Stimulated activated CD8-positive, alpha-beta memory T cell treated with anti-CD3 and anti-CD28 coated beads, Interleukin-15, amount 100 ng/mL, for 48 hours (primary cell): ENCODE data around the gene PLEKHN1.
"Not testable (repeated sequence)": the region's sequence is repeated elsewhere in the genome, so short reads cannot be mapped to it uniquely, and the experiment has no call there.

Experiments used
- DNase-seq, 2 donors: peaks; one replicate each; pipeline ENCODE4 v3.0.0-alpha.2; 2020; ENCODE audit warnings: low read depth in 2 of 2

PLEKHN1 gene

DNA sequence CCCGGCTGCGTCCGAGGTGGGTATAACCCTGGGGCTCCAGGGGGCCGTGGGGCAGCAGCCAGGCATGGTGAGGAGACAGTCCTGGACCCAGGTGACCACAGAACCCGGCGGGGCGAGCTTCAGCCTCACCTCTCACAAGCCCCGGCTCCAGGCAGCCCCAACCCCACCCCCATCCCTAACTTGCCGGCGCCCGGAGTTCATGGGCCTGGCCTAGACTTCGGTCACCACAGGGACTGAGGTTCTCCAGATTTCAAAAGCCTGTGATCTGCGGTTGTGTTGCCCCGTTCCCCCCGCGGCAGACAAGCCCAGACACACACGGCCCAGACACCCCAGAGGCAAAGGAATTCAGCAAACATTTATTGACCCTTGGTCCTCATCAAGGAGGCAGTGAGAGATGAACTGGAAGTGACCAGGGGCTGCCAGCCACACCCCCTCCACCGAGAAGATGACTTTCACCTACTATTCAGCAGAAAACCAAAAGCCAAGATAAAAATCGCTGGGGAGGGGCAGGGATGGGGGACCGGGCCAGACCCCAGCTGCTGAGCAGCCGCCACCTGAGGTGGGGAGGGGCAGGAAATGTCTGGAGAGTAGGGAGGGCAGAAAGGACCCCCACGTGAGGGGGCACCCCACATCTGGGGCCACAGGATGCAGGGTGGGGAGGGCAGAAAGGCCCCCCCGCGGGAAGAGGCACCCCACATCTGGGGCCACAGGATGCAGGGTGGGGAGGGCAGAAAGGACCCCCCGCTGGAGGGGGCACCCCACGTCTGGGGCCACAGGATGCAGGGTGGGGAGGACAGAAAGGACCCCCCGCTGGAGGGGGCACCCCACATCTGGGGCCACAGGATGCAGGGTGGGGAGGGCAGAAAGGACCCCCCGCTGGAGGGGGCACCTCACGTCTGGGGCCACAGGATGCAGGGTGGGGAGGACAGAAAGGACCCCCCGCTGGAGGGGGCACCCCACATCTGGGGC, 29.7 kb downstream of the PLEKHN1 start:
- DNase-seq: no peak

DNA sequence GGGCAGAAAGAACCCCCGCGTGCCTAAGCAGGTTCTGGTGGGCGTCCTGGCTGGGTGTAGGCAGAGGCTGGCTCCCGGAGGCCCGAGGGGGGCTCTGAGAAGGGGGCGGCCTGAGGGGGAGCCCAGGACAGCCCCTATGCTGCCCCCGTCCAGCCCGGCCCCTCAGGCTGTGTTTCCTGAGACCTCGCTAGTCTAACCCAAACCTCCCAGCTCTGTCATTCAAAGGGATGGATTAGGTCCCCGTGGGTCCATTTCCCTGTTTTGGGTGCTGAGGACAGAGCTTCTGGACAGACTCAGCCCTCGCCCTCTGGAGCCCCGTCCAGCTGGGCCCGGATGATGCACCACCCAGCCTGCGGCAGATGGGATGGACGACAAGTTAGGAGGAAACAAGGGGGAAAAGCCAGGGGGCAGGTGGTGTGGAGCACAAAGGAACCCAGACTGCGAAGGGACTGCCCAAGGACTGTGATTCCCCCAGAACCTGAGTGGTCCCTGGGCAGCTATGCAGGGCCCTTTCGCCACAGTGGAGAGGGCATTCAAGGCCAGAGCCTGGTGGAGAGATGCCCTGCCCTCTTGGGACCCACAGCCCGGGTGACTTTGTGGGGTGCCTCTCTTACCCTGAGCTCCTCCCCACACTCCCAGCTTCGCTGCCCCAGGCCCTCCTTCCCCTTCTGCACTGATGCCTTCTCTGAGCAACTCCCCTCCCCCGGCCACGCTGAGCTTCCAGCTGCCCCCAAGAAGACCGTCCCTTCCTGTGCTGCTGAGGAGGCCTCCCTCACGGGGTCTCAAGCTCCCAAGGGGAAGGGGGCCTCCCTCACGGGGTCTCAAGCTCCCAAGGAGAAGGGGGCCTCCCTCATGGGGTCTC, 30.8 kb downstream of the PLEKHN1 start:
- DNase-seq: no peak

DNA sequence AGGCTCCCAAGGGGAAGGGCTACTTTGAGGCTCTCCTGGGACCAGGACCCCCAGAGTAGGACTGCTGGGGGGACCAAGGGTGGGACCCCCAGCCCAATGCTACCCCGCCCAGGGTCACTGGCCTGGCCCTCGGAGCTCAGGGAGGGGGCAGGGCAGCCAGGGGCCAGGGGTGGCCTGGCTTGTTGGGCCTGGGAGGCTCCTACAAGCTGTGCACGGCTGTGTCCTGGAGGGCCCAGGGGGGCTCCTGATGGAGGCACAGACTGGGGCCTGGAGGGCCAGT, 31.4 kb downstream of the PLEKHN1 start:
- no peak for DNase-seq

DNA sequence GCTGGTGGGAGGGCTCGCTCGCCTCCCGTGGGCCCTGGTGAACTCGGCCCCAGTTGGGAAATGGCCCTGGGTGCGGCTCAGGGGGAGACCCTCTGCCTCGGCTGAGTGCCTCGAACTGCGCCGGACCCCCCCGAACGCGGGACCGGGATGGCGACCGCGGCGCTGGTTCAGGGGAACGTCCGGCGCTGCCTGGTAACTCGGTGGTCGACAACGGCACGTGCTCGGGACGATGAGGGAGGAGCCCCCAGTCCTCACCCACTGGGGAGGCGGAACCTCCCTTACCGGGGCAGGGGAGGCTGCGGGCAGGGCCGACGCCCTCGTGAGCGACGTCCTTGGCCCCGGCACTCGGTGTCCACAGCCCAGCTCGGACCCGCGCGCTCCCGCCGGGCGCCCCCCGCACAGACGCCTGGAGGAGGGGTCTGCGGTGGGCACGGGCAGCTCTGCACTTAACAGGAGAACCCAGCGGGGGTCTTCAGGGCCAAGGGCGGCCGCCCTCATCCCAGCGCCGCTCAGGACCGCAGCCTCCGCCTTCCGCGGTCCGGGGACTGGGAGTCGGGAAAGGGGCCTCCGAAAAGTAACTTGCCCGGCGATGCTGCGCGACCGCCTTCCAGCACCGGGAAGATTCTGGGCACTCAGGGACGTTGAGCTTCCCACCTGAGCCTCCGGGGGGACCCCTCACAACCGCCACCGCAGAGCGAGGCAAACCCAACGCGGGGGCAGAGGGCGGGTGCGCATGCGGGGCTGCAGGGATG, 31.9 kb downstream of the PLEKHN1 start:
- no peak for DNase-seq

DNA sequence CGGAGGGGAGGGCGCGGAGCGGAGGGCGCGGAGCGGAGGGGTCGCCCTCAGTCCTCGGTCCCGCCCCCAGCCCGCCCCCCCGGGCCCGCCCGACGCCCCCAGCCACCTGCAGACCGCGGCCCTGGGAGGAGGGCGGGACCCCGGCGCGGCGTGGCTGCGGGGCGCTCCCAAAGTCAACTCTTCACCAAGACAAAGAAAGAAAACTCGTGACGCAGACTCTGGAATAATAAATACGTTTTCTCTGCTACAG, 32.4 kb downstream of the PLEKHN1 start:
- DNase-seq: no peak

DNA sequence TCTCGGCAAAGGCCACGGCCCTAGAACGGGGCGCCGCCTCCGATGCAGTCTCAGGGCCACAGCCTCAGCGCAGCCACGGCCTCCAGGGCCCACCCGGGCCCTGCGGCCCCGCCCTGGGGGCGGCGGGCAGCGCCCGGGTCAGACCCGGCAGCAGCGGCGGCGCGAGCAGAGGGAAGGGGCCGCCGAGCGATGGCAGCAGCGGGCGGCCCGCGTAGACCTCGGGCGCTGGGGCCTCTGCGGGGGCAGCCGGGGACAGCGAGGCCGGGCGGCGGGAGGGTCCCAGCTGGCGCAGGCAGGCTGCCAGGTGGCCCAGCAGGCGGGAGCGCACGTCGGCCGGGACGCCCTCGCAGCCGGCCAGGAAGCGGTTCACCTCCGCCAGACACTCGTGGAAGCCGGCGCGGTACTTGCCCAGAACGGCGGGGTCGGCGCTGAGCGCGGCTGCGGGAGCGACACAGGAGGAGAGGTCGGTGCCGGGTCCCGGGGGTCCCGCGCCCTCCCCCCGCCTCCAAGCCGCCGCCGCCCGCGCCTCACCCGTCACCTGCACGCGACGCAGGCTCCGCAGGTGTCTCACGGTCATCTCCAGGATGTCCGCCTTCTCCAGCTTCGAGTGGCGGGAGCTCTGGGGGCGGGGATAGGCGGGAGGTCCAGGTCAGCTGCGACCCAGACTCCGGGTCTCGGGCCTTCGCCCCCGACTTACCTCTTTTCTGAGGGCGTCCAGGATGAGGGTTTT, 32.9 kb downstream of the PLEKHN1 start:
- DNase-seq: no peak

DNA sequence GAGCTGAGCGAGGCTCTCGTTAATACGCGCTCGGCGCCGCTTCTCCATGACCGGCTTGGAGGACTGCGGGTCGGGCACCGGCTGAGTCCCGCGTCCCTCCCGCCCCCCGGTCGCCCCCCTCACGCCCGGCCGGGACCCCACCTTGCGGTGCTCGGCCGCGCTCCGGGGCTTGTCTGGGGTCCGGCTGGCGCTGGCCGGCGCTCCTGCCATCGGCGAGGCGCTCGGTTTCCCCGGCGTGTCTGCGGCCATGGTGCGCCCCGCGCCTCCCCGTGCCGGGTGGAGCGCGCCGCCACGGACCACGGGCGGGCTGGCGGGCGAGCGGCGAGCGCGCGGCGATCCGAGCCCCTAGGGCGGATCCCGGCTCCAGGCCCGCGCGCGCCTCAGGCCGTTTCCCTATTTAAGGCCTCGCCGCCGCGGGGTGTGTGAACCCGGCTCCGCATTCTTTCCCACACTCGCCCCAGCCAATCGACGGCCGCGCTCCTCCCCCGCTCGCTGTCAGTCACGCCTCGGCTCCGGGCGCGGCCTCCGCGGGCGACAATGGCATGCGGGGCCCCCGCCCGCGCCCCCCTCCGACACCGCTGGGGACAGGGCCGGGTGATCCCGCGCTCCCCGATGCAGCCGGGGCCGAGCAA, 33.6 kb downstream of the PLEKHN1 start, which contains the start of gene HES4:
TSS of gene HES4 (minus strand) at position 373 of the 632 bp plus-strand sequence. CDS start at position 249, 124 bp downstream.
- no peak for DNase-seq

DNA sequence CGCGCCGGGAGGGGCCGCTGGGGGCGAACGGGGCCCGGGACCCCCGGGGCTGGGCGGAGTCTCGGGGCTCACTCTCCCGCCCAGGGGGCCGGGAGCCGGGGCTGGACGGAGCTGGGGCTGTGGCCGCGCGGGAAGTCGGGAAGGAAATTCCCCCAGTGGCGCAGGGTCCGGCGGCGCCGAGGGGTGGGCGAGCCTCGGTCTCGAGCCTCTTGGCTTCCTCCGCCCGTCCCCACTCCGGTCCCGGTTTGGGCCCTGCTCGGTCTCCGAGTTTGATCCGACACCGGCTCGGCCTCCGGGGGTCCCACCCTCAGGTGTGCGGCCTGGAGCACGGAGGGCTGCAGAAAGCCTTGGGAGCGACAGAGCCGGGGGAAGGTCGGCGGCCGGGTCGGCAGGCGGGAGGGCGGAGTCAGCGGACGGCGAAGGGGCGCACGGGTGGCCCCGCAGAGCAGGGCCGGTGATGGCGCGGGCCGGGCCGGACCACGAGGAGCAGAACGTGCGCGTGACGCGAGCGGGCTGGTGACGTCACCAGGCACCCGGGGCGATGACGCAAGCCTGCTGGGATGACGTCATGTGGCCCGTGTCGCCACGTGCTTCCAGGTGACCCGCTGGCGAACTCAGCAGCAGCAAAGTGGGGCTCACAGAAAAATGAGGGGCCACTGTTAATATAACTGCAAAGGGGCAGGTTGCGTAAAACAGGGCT, 34.2 kb downstream of the PLEKHN1 start:
- peak; percentile 45 to 49 for DNase-seq

DNA sequence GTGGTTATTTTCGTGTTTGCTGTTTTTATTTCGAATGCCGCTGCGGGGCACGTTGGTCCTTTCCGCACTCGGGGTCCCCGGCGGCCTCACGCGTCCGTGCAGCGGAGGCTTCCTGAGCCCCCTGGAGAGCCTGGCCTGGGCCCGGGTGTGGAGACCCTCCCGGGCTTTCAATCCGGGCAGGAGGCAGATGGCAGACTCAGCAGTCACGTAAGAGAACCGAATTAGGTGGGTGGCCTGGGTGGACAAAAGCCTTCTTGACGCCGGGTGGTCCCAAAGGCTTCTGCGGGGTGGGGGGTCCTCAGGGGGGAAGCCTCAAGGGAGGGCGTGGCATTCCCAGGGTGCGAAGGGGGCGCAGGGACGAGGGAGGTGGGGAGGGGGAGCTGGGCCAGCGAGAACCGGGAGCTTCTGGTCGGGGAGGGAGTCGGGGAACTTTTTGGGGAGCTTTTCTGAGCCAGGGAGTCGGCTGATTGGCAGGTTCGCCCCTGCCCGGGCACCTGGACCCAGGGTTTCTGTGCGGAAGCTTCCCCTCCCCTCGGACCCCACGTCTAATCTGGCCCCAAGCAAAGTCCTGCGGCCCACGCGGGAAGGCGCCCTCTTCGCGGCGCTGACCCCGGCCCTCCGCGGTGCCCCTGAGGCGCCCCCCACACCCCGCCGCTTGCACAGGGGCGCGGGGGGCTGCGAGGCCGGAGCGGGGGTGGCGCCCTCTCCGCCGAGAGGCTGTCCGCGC, 34.9 kb downstream of the PLEKHN1 start:
- DNase-seq: no peak

DNA sequence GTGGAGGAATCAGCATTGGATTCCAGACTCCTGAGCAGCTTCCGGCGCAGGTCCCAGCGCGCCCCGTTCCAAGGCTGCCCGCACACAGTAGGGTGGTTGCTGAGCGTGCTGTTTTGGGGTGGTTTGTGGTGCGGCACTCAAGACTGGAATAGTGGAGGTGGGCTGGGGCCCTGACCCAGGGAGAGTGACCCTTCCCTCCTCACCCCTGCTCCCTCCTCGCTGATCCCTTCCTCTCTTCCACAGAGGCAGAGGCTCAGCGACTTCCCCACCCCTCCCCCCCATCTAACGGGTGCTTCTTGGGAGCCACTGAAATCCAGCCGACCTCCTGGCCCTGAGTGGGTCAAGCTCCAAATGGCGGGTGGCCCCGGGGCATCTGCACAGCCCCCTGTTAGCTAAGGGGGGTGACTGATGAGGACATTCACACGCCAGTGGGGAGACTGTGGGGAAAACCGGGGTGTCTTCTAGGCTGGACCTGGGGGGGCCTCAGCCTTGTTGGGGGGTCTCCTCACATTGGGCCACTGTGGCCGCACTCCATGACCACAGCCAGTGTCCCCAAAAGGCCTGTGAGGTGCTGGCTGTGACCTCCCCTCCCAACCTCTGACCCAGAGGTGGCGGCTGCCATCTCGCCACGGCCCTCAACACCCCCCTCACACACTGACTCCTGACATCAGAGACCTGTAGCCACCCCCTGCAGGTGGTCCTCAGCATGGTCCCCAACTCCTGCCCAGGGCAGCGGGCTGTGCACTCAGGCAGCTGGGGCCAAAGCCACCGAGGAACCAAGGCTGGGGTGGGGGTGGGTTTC, 37.5 kb downstream of the PLEKHN1 start:
- DNase-seq: no peak

DNA sequence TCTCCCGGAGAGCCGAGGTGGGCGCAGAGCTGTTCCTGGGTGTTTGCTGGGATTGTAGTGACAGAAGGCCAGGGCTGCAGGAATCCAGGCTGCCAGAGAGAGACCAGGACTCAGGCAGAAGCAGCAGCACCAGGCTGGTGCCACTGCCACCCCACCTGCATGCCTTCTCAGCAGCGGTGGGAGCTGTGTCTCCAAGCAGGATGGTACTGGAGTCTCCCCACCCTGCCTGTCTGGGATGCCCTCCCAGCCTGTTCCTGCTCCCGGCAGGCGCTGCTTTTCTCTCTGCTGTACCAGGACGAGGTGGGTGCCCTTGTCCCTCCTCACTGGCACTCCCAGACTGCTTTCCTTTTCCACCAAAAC, 38.1 kb downstream of the PLEKHN1 start:
- no peak for DNase-seq

DNA sequence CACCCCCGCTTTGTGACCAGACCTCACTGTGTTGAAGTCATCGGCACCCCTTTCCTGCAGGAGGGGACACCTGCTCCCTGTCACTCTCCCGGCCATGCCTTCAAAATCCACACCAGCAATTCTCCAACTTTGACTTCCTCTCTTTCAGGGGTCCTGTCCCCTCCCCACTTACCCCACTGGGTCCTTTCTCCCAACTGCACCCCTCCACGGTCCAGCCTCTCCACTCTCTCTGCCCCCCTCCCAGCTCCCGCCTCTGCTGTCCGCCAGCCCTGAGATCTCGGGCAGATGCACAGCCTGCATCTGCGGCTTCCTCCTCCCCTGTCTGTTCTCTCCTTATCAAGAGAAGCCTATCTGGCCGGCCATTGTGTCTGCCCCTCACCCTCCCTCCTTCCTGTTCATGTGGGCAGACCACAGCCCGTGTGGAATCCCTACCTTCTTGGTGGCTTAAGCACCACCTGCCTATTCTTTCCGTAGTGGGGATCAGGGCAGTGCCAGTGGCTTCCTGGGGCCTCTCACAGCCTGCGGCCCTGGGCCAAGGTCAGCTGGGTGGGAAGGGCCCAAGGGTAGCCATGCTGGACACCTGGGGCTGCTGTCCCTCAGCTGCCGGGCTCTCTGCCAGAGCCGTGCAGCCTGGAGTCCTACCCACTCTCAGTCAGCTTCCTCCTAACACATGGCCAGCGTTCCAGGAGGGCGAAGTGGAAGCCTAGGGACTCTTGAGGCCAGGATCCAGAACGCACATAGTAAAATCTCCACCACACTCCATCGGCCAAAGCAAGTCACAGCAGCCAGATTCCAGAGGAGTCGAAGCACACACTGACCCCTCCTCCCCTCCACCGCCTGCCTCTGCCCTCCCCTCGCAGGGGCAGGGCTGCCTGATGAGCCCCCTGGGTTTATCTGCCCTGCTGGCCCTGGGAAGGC, 38.8 kb downstream of the PLEKHN1 start:
- no peak for DNase-seq

DNA sequence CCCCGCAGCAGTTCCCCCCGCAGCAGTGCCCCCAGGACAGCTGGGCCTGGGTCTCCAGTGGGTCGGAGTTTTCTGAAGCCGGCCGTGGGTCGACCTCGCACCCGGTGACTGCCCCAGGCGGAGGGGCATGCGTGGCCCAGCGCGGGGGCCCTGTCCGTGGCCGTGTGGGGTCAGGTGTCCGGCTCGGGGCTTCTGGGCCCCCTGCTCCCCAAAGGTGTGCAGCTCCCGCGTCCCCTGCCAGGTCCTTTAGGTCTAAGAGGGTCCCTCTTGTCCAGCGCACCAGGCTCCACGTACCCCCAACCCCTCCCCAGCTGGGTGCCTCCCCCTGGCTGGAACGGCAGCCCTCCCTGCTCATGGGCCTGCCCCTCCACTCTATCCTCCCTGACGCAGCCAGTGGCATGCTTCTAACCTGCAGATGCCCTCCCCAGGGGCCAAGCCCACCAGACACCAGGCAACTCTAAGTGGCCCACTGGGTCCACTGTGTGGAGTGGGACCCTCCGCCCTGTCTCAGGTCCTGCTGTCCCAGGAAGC, 39.6 kb downstream of the PLEKHN1 start:
- DNase-seq: no peak

DNA sequence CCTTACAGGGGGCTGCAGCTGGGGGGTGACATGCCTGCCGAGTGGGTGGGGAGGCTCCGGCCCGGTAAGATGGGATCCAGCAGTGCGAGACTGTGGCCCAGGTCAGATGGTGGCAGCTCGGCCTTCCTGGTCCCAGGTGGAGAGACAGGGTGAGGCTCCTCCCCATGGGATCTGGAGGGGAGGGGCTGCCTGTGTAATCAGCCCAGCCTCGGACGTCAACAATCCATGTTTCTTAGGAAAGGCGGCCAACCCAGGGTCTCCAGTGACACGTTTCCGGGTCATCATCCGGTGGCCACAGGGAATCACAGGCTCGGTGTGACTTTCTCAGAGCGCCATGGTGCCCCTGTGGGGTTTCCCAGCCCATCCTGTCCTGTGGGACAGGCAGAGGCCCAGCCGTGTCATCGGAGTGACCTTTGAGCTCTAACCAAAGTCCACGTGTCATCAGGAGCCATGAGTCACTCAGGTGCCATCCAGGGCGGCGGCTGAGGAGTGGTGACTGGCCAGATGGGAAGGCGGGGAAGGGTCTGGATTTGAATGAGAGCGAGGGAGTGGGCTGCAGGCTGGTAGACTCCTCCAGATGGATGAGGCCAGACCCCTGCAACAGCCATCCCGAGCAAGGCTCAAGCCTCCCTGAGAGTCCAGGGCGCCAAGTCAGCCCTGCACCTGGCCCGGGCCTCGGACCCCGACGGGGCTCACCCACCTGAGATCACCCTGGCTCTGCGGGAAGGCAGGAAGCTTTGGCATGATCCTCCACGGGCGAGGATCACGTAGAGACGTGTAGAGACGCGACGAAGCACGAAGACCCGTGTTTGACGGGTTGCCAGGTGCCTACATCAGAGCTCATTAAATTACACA, 40.2 kb downstream of the PLEKHN1 start:
- DNase-seq: no peak

DNA sequence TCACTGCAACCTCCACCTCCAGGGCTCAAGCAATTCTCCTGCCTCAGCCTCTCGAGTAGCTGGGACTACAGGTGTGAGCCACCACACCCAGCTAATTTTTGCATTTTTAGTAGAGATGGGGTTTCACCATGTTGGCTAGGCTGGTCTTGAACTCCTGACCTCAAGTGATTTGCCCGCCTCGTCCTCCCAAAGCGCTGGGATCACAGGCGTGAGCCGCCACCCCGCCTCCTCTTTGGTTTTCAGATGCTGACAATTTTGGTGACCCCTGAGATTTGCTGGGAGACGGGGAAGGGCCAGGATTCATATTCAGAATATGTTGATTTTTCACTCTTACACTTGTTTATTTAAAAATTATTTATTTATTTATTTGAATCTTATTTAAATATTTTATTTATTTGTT, 43.8 kb downstream of the PLEKHN1 start:
- not testable (repeated sequence) for DNase-seq

DNA sequence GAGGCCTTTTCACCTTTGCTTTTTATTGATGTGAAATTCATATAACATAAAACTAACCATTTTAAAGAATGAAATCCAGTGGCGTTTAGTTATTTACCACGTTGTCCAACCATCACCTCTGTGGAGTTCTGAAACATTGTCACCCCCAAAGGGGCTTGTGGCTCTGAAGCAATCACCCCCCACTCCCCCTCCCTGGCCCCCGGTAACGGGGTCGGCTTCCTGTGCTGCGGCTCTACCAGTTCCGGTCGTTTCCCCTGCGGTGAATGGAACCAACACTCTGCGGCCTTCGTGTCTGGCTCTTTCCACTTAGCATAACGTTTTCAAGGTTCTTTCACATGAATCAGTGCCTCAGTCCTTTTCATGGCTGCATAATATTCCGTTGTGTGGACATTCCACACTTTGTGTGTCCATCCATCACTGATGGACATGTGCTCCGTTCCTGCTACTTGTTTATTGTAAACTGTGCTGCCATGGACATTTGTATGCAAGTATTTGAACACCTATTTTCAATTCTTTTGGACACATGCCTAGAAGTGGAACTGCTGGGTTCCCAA, 45.2 kb downstream of the PLEKHN1 start:
- DNase-seq: no peak

DNA sequence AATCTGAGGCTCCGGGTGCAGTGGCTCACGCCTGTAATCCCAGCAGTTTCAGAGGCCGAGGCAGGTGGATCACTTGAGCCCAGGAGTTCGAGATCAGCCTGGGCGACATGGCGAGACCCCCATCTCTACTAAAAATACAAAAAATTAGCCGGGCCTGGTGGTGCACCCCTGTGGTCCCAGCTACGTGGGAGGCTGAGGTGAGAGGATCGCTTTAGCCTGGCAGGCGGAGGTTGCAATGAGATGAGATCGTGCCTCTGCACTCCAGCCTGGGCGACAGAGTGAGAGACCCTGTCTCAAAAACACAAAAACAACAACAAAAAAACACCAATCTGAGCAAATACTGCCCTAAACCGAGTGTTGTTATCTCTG, 46.4 kb downstream of the PLEKHN1 start:
- not testable (repeated sequence) for DNase-seq
